GM18951 (cell line): ENCODE results near the gene GNB1L.

Experiments
- POLR2A ChIP-seq: IDR thresholded peaks from 4 replicates; pipeline ENCODE4 v1.6.1; 2011; ENCODE audit warnings: mild to moderate bottlenecking; ENCODE audit not compliant: insufficient read length, insufficient read depth; ENCODE audit errors: extremely low read depth
- in situ Hi-C: fragments of 300-500 bp; cut with MboI; formaldehyde crosslinking; loops from one replicate; pipeline ENCODE4 v1.12.0; 2022; ENCODE audit warnings: low sequenced_read_pairs, mixed read lengths, inconsistent platforms; ENCODE audit not compliant: unreplicated experiment

Gene GNB1L

GRCh38 chr22:19819911-19820879 lies 34.5 kb downstream of the GNB1L start:
- in situ Hi-C loops, result no loop called here
- no peak for TF ChIP-seq POLR2A

GRCh38 chr22:19819208-19819910 lies 35.3 kb downstream of the GNB1L start:
- in situ Hi-C loops, result no loop called here
- TF ChIP-seq POLR2A, result no peak

GRCh38 chr22:19818324-19819207 lies 36.1 kb downstream of the GNB1L start:
- TF ChIP-seq POLR2A, result no peak
- in situ Hi-C loops, result no loop called here

GRCh38 chr22:19816372-19817119 lies 38.1 kb downstream of the GNB1L start:
- in situ Hi-C loops, result no loop called here
- TF ChIP-seq POLR2A, result no peak

- in situ Hi-C loops, result no loop called here
- TF ChIP-seq POLR2A, result no peak
Observed at GRCh38 chr22:19815823-19816290, 38.8 kb downstream of the GNB1L start.

GRCh38 chr22:19815093-19815822 lies 39.4 kb downstream of the GNB1L start:
- no peak for TF ChIP-seq POLR2A
- in situ Hi-C loops, result no loop called here

GRCh38 chr22:19814428-19814827 lies 40.2 kb downstream of the GNB1L start:
- in situ Hi-C loops, result no loop called here
- TF ChIP-seq POLR2A, result no peak

GRCh38 chr22:19812910-19813309 lies 41.8 kb downstream of the GNB1L start:
- in situ Hi-C loops, result no loop called here
- no peak for TF ChIP-seq POLR2A

- in situ Hi-C loops, result no loop called here
- TF ChIP-seq POLR2A, result no peak
Observed at GRCh38 chr22:19811811-19812771, 42.6 kb downstream of the GNB1L start.

GRCh38 chr22:19811211-19811621 lies 43.5 kb downstream of the GNB1L start:
- in situ Hi-C loops, result no loop called here
- no peak for TF ChIP-seq POLR2A

GRCh38 chr22:19810381-19811201 lies 44.1 kb downstream of the GNB1L start:
- no peak for TF ChIP-seq POLR2A
- in situ Hi-C loops, result no loop called here
